CD14-positive monocyte (primary cell): Measurements from ENCODE around the gene PEX11A. TPM values are rescaled to one million over a fixed set of nuclear protein-coding genes. Genes with fewer than 3 reads are reported as not detected.
A peak's percentile ranks its signal among the peaks of the same experiment; 100 is the strongest.

Experiments used
- DNase-seq, 3 donors: peaks; one replicate each; pipeline ENCODE4 v3.0.0-alpha.2; 2011 to 2022
- H2AFZ ChIP-seq: 2 replicates; pipeline ENCODE4 v1.6.0; 2012; ENCODE audit warnings: mild to moderate bottlenecking, low read depth, low read length, inconsistent platforms; ENCODE audit not compliant: insufficient read depth, poor library complexity, severe bottlenecking
- H3K27ac ChIP-seq, 2 donors: 1 replicate in 1 of 2; 2 replicates in 1 of 2; pipeline ENCODE4 v1.5.1; 2012 to 2013; ENCODE audit warnings: low read length in 2 of 2, control low read depth in 1 of 2, inconsistent platforms in 1 of 2, low read depth in 1 of 2, mild to moderate bottlenecking in 1 of 2
- H3K27me3 ChIP-seq, 2 donors: one replicate each; pipeline versions ENCODE4 v1.6.0 to v1.6.1; 2011 to 2013; ENCODE audit warnings: low read length in 2 of 2; ENCODE audit not compliant: control insufficient read depth in 2 of 2, insufficient read depth in 2 of 2
- H3K36me3 ChIP-seq, 2 donors: replicated peaks in 1 of 2; 1 replicate in 1 of 2; 2 replicates in 1 of 2; pipeline versions ENCODE4 v1.5.1 to v1.6.1; 2012 to 2013; ENCODE audit warnings: low read length in 2 of 2, control low read depth in 1 of 2, inconsistent platforms in 1 of 2, mild to moderate bottlenecking in 1 of 2; ENCODE audit not compliant: insufficient read depth in 2 of 2, control insufficient read depth in 1 of 2
- H3K4me1 ChIP-seq, 2 donors: 1 replicate in 1 of 2; 2 replicates in 1 of 2; pipeline versions ENCODE4 v1.5.1 to v1.6.1; 2012 to 2013; ENCODE audit warnings: low read length in 2 of 2, control low read depth in 1 of 2, inconsistent platforms in 1 of 2, mild to moderate bottlenecking in 1 of 2, moderate library complexity in 1 of 2; ENCODE audit not compliant: insufficient read depth in 2 of 2, control insufficient read depth in 1 of 2
- H3K4me2 ChIP-seq: replicated peaks from 2 replicates; pipeline ENCODE3; 2012; ENCODE audit warnings: low read length, moderate library complexity, mild to moderate bottlenecking; ENCODE audit not compliant: poor library complexity, severe bottlenecking; ENCODE audit errors: extremely low read depth
- H3K4me3 ChIP-seq, 3 experiments: fragments of 200-600 bp in 1 of 3; sonication (generic) in 1 of 3; replicated peaks in 1 of 3; 1 replicate in 2 of 3; 2 replicates in 1 of 3; pipeline ENCODE4 v1.5.1; 2011 to 2013; ENCODE audit warnings: low read length in 3 of 3, mild to moderate bottlenecking in 3 of 3, control low read depth in 2 of 3, low read depth in 2 of 3, inconsistent platforms in 1 of 3, moderate library complexity in 1 of 3
- H3K79me2 ChIP-seq: 2 replicates; pipeline ENCODE4 v1.6.0; 2012; ENCODE audit warnings: mild to moderate bottlenecking, control low read depth, inconsistent platforms, low read length, moderate library complexity; ENCODE audit not compliant: insufficient read depth
- H3K9ac ChIP-seq: 2 replicates; pipeline ENCODE4 v1.6.0; 2017; ENCODE audit warnings: low read length, mild to moderate bottlenecking; ENCODE audit not compliant: insufficient read depth, poor library complexity, severe bottlenecking
- H3K9me3 ChIP-seq, 2 donors: replicated peaks in 1 of 2; 1 replicate in 1 of 2; 2 replicates in 1 of 2; pipeline versions ENCODE4 v1.5.1 to v1.6.1; 2012 to 2013; ENCODE audit warnings: low read length in 2 of 2, control low read depth in 1 of 2; ENCODE audit not compliant: control insufficient read depth in 1 of 2, insufficient read depth in 1 of 2
- H4K20me1 ChIP-seq: 2 replicates; pipeline ENCODE4 v1.6.0; 2012; ENCODE audit warnings: mild to moderate bottlenecking, low read length, control low read depth, moderate library complexity; ENCODE audit not compliant: insufficient read depth
- H3K27ac Mint-ChIP-seq, 7 donors: one replicate each; pipeline ENCODE4 v1.8.0; 2020; ENCODE audit warnings: mild to moderate bottlenecking in 7 of 7, mixed read lengths in 7 of 7, moderate library complexity in 6 of 7, inconsistent platforms in 2 of 7
- H3K27me3 Mint-ChIP-seq, 3 donors: one replicate each; pipeline ENCODE4 v1.8.0; 2021 to 2022; ENCODE audit warnings: low read depth in 3 of 3, mild to moderate bottlenecking in 3 of 3, mixed read lengths in 3 of 3, moderate library complexity in 3 of 3, inconsistent platforms in 1 of 3
- H3K36me3 Mint-ChIP-seq, 2 donors: one replicate each; pipeline ENCODE4 v1.8.0; 2020; ENCODE audit warnings: mixed read lengths in 2 of 2, inconsistent platforms in 1 of 2, mild to moderate bottlenecking in 1 of 2
- H3K4me1 Mint-ChIP-seq: one replicate; pipeline ENCODE4 v1.8.0; 2020; ENCODE audit warnings: mild to moderate bottlenecking, mixed read lengths
- H3K4me3 Mint-ChIP-seq, 2 donors: one replicate each; pipeline ENCODE4 v1.8.0; 2020; ENCODE audit warnings: mild to moderate bottlenecking in 2 of 2, mixed read lengths in 2 of 2, moderate library complexity in 1 of 2
- H3K9me3 Mint-ChIP-seq, 7 donors: one replicate each; pipeline ENCODE4 v1.8.0; 2020 to 2022; ENCODE audit warnings: mixed read lengths in 7 of 7, mild to moderate bottlenecking in 6 of 7, moderate library complexity in 6 of 7, inconsistent platforms in 2 of 7
- CTCF ChIP-seq: fragments of 200-600 bp; IDR thresholded peaks from one replicate; pipeline ENCODE4 v1.8.0; 2022; ENCODE audit warnings: antibody characterized with exemption, mild to moderate bottlenecking
- WGBS: methylation state at CpG from one replicate; pipeline ENCODE4 v1.1.5; 2013; ENCODE audit warnings: missing lambda C conversion rate; ENCODE audit not compliant: insufficient coverage; 5-methylcytosine and 5-hydroxymethylcytosine counted together
- intact Hi-C, 2 donors: fragments of 100-400 bp; cut with micrococcal nuclease; formaldehyde crosslinking; loops; one replicate each; pipeline versions ENCODE4 v1.15.0 to v1.15.1; 2023
- polyA plus RNA-seq, 3 donors: library from polyadenylated mRNA; depleted of rRNA in 1 of 3; unstranded in 2 of 3; stranded (reverse) in 1 of 3; fragments of 300-500 nt in 2 of 3; fragments of >200 nt in 1 of 3; fragmentation: Illumina TruSeq in 2 of 3; gene quantifications; 1 replicate in 2 of 3; 2 replicates in 1 of 3; pipeline ENCODE4 v1.2.3, GENCODE V29; 2012 to 2021

The PEX11A gene
- polyA plus RNA-seq, 3 donors: 0.72 to 0.84 (median 0.75) TPM

GRCh38 chr15:89648106-89649012, 42.2 kb downstream of the PEX11A start:
- Histone ChIP-seq H4K20me1 (no peaks in the 10 kb centered on the region), H3K4me3 (no peak overlapping the region), H3K9ac (no peak overlapping the region), H3K79me2 (no peaks in the 10 kb centered on the region), H2AFZ (no peak overlapping the region), H3K4me2 (no peak overlapping the region), H3K9me3 (peaks cover 0 to 5% of the 10 kb centered on the region in 2 donors), H3K4me1 (no peaks in the 10 kb centered on the region), H3K27ac (no peak overlapping the region), H3K36me3 (no peaks in the 10 kb centered on the region), H3K27me3 (peaks cover 1 to 3% of the 10 kb centered on the region in 2 donors)
- peaks cover 3 to 12% (median 6%) of the 10 kb centered on the region in 3 donors for H3K27me3 Mint-ChIP-seq
- TF ChIP-seq CTCF: no peak
- no peak overlapping the region for H3K27ac Mint-ChIP-seq
- H3K36me3 Mint-ChIP-seq: peaks cover 0 to 2% of the 10 kb centered on the region in 2 donors
- intact Hi-C loops: no loop called here
- WGBS: 95% methylated on average over 79 of the region's 102 CpGs
- DNase-seq: no peak
- peaks cover 4% of the 10 kb centered on the region for H3K4me1 Mint-ChIP-seq
- no peak overlapping the region for H3K4me3 Mint-ChIP-seq
- H3K9me3 Mint-ChIP-seq: peaks cover 0 to 4% (median 2%) of the 10 kb centered on the region in 7 donors

- H3K9me3 Mint-ChIP-seq: peaks cover 0 to 4% (median 2%) of the 10 kb centered on the region in 7 donors
- Histone ChIP-seq H3K36me3 (no peaks in the 10 kb centered on the region), H3K9me3 (peaks cover 0 to 5% of the 10 kb centered on the region in 2 donors), H4K20me1 (no peaks in the 10 kb centered on the region), H3K79me2 (no peaks in the 10 kb centered on the region), H3K4me3 (no peak overlapping the region), H2AFZ (no peak overlapping the region), H3K27ac (no peak overlapping the region), H3K4me2 (no peak overlapping the region), H3K27me3 (no peaks in the 10 kb centered on the region), H3K9ac (no peak overlapping the region), H3K4me1 (no peaks in the 10 kb centered on the region)
- peak overlapping the region in 1 of 2 donors; percentile 12 for H3K4me3 Mint-ChIP-seq
- 60% methylated on average over 20 of the region's 25 CpGs for WGBS
- H3K27me3 Mint-ChIP-seq: peaks cover 2 to 5% (median 2%) of the 10 kb centered on the region in 3 donors
- peak; percentile 23 to 39 (median 24) for DNase-seq
- intact Hi-C loops: no loop called here
- H3K4me1 Mint-ChIP-seq: peaks cover 4% of the 10 kb centered on the region
- H3K27ac Mint-ChIP-seq: no peak overlapping the region
- TF ChIP-seq CTCF: peak; percentile 87
- no peaks in the 10 kb centered on the region for H3K36me3 Mint-ChIP-seq
Observed at GRCh38 chr15:89647191-89647851, 43.2 kb downstream of the PEX11A start.
